Fibroblast of lung (primary cell): ENCODE results near the gene SPC25. TPM values are rescaled to one million over a fixed set of nuclear protein-coding genes. Genes with fewer than 3 reads are reported as not detected.

Experiments used
- DNase-seq, 2 donors: peaks; one replicate each; pipeline versions ENCODE4 v3.0.0 to v3.0.0-alpha.2; 2010; ENCODE audit warnings: low read depth in 2 of 2
- H2AFZ ChIP-seq: 2 replicates; pipeline ENCODE4 v1.5.1; 2012; ENCODE audit warnings: low read length, control low read depth, inconsistent platforms
- H3K27ac ChIP-seq: 2 replicates; pipeline ENCODE4 v1.5.1; 2011; ENCODE audit warnings: low read length, control low read depth; ENCODE audit not compliant: insufficient read depth
- H3K27me3 ChIP-seq: 2 replicates; pipeline ENCODE4 v1.5.1; 2011; ENCODE audit warnings: mild to moderate bottlenecking, low read length; ENCODE audit not compliant: control insufficient read depth, insufficient read depth
- H3K36me3 ChIP-seq: 2 replicates; pipeline ENCODE4 v1.5.1; 2011; ENCODE audit warnings: low read length; ENCODE audit not compliant: control insufficient read depth, insufficient read depth
- H3K4me1 ChIP-seq: 2 replicates; pipeline ENCODE4 v1.5.1; 2011; ENCODE audit warnings: low read length; ENCODE audit not compliant: control insufficient read depth, insufficient read depth; ENCODE audit errors: extremely low read depth
- H3K4me2 ChIP-seq: 2 replicates; pipeline ENCODE4 v1.5.1; 2011; ENCODE audit warnings: low read length, control low read depth; ENCODE audit not compliant: insufficient read depth; ENCODE audit errors: extremely low read depth
- H3K4me3 ChIP-seq, 4 experiments: fragments of 200-600 bp in 1 of 4; sonication (generic) in 1 of 4; replicated peaks in 1 of 4; 2 replicates each; pipeline ENCODE4 v1.5.1; 2011 to 2016; ENCODE audit warnings: low read length in 4 of 4, low read depth in 3 of 4, mild to moderate bottlenecking in 3 of 4, control low read depth in 2 of 4, inconsistent platforms in 1 of 4, mixed read lengths in 1 of 4; ENCODE audit not compliant: insufficient read depth in 1 of 4; ENCODE audit errors: control extremely low read depth in 1 of 4
- H3K79me2 ChIP-seq: 2 replicates; pipeline ENCODE4 v1.5.1; 2012; ENCODE audit warnings: mild to moderate bottlenecking, low read length, inconsistent platforms; ENCODE audit not compliant: control insufficient read depth, insufficient read depth
- H3K9ac ChIP-seq: 2 replicates; pipeline ENCODE4 v1.5.1; 2011; ENCODE audit warnings: mild to moderate bottlenecking, low read length, control low read depth; ENCODE audit not compliant: insufficient read depth
- H3K9me3 ChIP-seq: 2 replicates; pipeline ENCODE4 v1.5.1; 2012; ENCODE audit warnings: low read depth, low read length; ENCODE audit not compliant: control insufficient read depth, insufficient read depth
- H4K20me1 ChIP-seq: 2 replicates; pipeline ENCODE4 v1.5.1; 2011; ENCODE audit warnings: low read length; ENCODE audit not compliant: control insufficient read depth, insufficient read depth; ENCODE audit errors: extremely low read depth
- EZH2 ChIP-seq: IDR thresholded peaks from 2 replicates; pipeline ENCODE4 v1.5.1; 2012; ENCODE audit warnings: low read length, control low read depth, mild to moderate bottlenecking; ENCODE audit errors: missing control alignments
- polyA plus RNA-seq, 2 donors: library from polyadenylated mRNA; depleted of rRNA in 1 of 2; stranded (reverse) in 1 of 2; unstranded in 1 of 2; fragments of >200 nt; gene quantifications; 2 replicates each; pipeline ENCODE4 v1.2.1, GENCODE V29; 2011 to 2012; ENCODE audit warnings: missing spikeins in 1 of 2
- total RNA-seq: library from RNA; depleted of rRNA; stranded (reverse); fragments of >200 nt; gene quantifications from 2 replicates; pipeline ENCODE4 v1.2.1, GENCODE V29; 2014
- TF ChIP-seq, protein P1 (sequence below), 2 donors: IDR thresholded peaks in 1 of 2; conservative IDR thresholded peaks in 1 of 2; 1 replicate in 1 of 2; 2 replicates in 1 of 2; pipeline ENCODE4 v1.5.1; 2011 to 2012; ENCODE audit warnings: low read length in 2 of 2, control low read depth in 1 of 2, inconsistent platforms in 1 of 2, low read depth in 1 of 2, mild to moderate bottlenecking in 1 of 2

The SPC25 gene
- total and polyA plus RNA-seq, 2 donors (not counting 1 experiment from before 2014, with no cell fraction given): 0.99 to 4.8 TPM

DNA sequence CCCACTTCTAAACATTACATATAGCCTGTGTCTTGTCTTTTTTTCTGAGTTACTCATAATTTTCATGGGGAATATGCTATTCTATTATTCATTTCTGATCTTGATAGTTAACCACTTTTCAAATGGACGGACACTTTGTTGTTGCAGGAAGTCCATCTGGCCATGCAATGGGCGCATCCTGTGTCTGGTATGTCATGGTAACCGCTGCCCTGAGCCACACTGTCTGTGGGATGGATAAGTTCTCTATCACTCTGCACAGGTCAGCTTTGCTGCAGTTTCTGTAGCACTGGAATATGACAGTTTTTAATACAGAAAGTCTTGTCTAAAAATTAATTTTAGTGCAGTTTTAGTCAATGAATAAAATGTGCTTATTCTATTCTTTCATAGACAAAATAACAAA is 14.1 kb upstream of the SPC25 start:
- H3K9ac ChIP-seq: no peak overlapping the region
- DNase-seq: no peak
- H3K27ac ChIP-seq: no peak overlapping the region
- no peaks in the 10 kb centered on the region for H3K79me2 ChIP-seq
- no peak overlapping the region for H2AFZ ChIP-seq
- no peaks in the 10 kb centered on the region for H4K20me1 ChIP-seq
- H3K36me3 ChIP-seq: no peaks in the 10 kb centered on the region
- H3K27me3 ChIP-seq: peaks cover 5% of the 10 kb centered on the region
- no peaks in the 10 kb centered on the region for H3K4me1 ChIP-seq
- TF ChIP-seq, protein P1, sequence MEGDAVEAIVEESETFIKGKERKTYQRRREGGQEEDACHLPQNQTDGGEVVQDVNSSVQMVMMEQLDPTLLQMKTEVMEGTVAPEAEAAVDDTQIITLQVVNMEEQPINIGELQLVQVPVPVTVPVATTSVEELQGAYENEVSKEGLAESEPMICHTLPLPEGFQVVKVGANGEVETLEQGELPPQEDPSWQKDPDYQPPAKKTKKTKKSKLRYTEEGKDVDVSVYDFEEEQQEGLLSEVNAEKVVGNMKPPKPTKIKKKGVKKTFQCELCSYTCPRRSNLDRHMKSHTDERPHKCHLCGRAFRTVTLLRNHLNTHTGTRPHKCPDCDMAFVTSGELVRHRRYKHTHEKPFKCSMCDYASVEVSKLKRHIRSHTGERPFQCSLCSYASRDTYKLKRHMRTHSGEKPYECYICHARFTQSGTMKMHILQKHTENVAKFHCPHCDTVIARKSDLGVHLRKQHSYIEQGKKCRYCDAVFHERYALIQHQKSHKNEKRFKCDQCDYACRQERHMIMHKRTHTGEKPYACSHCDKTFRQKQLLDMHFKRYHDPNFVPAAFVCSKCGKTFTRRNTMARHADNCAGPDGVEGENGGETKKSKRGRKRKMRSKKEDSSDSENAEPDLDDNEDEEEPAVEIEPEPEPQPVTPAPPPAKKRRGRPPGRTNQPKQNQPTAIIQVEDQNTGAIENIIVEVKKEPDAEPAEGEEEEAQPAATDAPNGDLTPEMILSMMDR (conservative IDR thresholded peaks at IDR 0.05 in 1 of 2, IDR thresholded peaks at IDR 0.05 in 1 of 2; ENCODE audit: low read depth in 1 of 2, low read length in 2 of 2): no peak
- TF ChIP-seq EZH2: no peak
- no peaks in the 10 kb centered on the region for H3K9me3 ChIP-seq
- H3K4me3 ChIP-seq: no peak overlapping the region
- H3K4me2 ChIP-seq: no peak overlapping the region

DNA sequence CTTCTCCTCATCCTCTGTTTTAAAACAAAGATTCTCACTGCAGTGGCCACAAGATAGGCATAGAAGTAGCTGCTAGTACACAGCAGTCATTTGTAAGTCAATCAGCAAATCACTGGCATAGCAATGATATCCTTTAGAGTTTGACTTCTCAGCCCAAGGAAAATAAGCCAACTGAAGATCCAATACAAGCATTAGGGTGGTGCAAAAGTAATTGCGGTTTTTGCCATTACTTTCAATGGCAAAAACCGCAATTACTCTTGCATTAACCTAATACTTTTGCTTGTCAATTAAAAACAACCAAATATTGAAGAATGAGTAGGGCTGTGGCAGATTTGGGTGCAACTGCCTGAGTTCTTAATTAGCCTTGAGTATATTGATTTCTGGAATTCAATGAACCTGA is 13.7 kb upstream of the SPC25 start:
- Histone ChIP-seq H3K79me2 (no peaks in the 10 kb centered on the region), H2AFZ (no peak overlapping the region), H3K4me1 (no peaks in the 10 kb centered on the region), H4K20me1 (no peaks in the 10 kb centered on the region), H3K4me3 (no peak overlapping the region), H3K9me3 (no peaks in the 10 kb centered on the region), H3K9ac (no peak overlapping the region), H3K4me2 (no peak overlapping the region), H3K36me3 (no peaks in the 10 kb centered on the region), H3K27me3 (peaks cover 5% of the 10 kb centered on the region), H3K27ac (no peak overlapping the region)
- DNase-seq: no peak
- TF ChIP-seq, protein P1 (conservative IDR thresholded peaks at IDR 0.05 in 1 of 2, IDR thresholded peaks at IDR 0.05 in 1 of 2; ENCODE audit: low read depth in 1 of 2, low read length in 2 of 2): no peak
- TF ChIP-seq EZH2: no peak

DNA sequence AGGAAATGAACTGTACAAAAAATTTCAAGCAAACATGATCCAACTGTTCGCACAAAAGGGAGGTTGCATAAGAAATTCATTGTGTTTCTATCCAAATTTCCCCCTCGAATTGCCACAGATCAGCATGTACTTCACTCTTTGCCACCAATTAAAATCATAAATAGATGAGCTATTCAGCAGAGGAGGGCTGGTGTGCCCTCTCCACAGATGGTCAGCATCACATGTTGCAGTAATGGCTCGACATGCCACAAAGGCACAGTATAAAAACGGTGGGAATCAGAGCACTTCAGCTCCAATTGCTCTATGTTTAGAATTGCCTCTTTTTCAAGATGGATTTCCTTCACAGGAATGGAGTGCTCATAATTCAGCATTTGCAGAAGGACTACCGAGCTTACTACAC is 10.8 kb upstream of the SPC25 start, which contains the start of gene G6PC2:
Gene G6PC2 (plus strand): TSS at position 289 of the 400 bp plus-strand sequence. CDS start 41 bp downstream, at position 330.
- Histone ChIP-seq H3K79me2 (no peaks in the 10 kb centered on the region), H3K36me3 (no peaks in the 10 kb centered on the region), H3K27ac (no peak within 1 kb of the TSS), H2AFZ (no peak within 1 kb of the TSS), H3K27me3 (no peaks in the 10 kb centered on the region), H3K9ac (no peak within 1 kb of the TSS), H3K4me3 (no peak within 1 kb of the TSS), H3K4me2 (no peak within 1 kb of the TSS), H3K4me1 (no peaks in the 10 kb centered on the region), H3K9me3 (no peaks in the 10 kb centered on the region), H4K20me1 (no peaks in the 10 kb centered on the region)
- DNase-seq: no peak
- TF ChIP-seq EZH2: no peak
- TF ChIP-seq, protein P1 (conservative IDR thresholded peaks at IDR 0.05 in 1 of 2, IDR thresholded peaks at IDR 0.05 in 1 of 2; ENCODE audit: low read depth in 1 of 2, low read length in 2 of 2): no peak
